ENCODE measurements around the gene SLC25A25.
"Not testable (repeated sequence)": the region's sequence is repeated elsewhere in the genome, so short reads cannot be mapped to it uniquely, and the experiment has no call there.

SLC25A25 gene

GRCh38 chr9:128067645-128068385, at the start of gene SLC25A25:
Gene SLC25A25 (plus strand): TSS chr9:128068232. CDS start chr9:128068320, 88 bp downstream.
- H3K27ac ChIP-seq: peak within 1 kb of the TSS; percentile 99
- TF ChIP-seq CTCF (conservative IDR thresholded peaks at IDR 0.05): no peak

GRCh38 chr9:128020692-128021091, 47.3 kb upstream of the SLC25A25 start:
- TF ChIP-seq CTCF (conservative IDR thresholded peaks at IDR 0.05): peak; percentile 19; the same call in 1 of the 2 replicates
- H3K27ac ChIP-seq: no peak overlapping the region

GRCh38 chr9:128021098-128021497, 46.9 kb upstream of the SLC25A25 start:
- no peak overlapping the region for H3K27ac ChIP-seq
- no peak for TF ChIP-seq CTCF (conservative IDR thresholded peaks at IDR 0.05)

- TF ChIP-seq CTCF (conservative IDR thresholded peaks at IDR 0.05): no peak
- H3K27ac ChIP-seq: no peak overlapping the region
These were observed 45.1 kb upstream of the SLC25A25 start for GRCh38 chr9:128022886-128023285.

DNA sequence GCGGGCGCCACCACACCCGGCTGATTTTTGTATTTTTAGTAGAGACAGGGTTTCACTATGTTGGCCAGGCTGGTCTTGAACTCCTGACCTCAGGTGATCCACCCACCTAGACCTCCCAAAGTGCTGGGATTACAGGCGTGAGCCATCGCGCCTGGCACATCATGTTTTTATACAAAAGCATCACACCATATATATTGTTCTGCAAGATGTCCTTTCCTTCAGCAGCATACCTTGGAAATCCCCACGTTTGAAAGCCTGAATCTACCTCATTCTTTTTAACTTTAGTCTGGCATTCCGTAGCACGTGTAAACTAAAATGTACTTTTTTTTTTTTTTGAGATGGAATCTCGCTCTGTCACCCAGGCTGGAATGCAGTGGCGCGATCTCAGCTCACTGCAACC, 44.4 kb upstream of the SLC25A25 start:
- H3K27ac ChIP-seq: not testable (repeated sequence)

GRCh38 chr9:128024761-128025308, 43.2 kb upstream of the SLC25A25 start:
- TF ChIP-seq CTCF (conservative IDR thresholded peaks at IDR 0.05): no peak
- no peak overlapping the region for H3K27ac ChIP-seq

DNA sequence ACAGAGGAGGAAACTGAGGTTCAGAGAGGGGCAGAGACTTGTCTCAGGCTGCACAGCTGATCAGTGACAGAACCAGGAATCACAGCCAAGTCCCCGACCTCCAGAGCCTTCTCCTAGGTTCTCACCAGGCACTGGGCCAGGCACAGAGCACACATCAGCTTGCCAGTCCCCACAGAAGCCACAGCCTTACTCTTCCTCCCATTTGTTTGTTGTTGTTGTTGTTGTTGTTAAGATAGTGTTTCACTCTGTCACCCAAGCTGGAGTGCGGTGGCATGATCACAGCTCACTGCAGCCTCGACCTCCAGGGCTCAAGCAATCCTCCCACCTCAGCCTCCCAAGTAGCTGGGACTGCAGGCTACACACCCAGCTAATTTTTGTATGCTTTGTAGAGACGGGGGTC, 42.3 kb upstream of the SLC25A25 start:
- no peak overlapping the region for H3K27ac ChIP-seq
- TF ChIP-seq CTCF (conservative IDR thresholded peaks at IDR 0.05): no peak

- H3K27ac ChIP-seq: no peak overlapping the region
- TF ChIP-seq CTCF (conservative IDR thresholded peaks at IDR 0.05): no peak
These were observed 41.7 kb upstream of the SLC25A25 start for GRCh38 chr9:128026255-128026772.
